T-helper 9 cell (primary cell): ENCODE measurements around the gene MTOR.
"Not testable (repeated sequence)": the region's sequence is repeated elsewhere in the genome, so short reads cannot be mapped to it uniquely, and the experiment has no call there.

Experiments
- DNase-seq: peaks from one replicate; pipeline ENCODE4 v3.0.0-alpha.2; 2020

MTOR gene

DNA sequence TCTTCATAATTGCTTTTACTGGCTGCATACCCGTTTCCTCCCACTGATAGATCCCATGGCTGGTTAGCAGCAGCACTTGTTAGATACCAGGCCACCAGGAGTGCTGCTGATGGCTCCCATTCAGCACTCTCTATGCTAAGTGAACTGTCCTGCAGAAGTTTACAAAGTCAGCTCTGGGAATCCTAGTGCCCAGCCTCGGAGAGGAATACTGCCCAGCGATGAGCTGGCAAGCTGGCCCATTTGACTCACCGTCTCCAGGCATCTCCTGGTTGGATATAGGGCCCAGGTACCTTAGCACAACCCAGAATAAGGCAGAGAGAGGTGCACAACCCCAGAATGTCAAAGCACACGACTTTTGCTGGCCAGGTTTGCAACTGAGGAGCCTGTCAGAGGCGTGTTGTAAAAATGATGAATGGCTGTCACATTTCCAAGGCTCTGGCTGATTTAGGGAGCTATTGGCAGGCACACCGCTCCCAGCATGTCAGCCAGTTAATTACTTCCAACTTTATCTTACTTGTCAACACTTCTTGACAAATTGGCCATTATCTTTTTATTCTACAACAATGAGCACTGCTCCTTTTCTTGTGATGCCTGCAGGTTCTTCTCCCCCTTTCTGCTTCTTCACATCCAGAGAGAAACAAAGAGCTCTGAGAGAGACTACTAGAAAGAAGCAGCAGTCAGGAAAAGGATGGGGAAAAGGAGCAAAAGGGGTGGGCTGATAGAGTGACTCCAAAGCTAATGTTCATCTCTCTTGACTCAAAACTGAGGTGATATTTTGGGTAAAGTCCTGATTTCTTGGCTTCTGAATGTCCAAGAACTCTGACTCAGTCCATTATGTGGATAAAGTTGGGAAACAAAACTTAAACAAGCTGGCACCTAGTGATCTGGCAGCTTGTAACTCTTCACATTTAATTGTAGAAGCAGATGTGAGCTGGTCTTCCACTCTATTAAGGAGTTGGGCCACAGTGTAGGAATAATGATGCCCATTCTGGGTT lies 84.0 kb downstream of the MTOR start:
- no peak for DNase-seq

DNA sequence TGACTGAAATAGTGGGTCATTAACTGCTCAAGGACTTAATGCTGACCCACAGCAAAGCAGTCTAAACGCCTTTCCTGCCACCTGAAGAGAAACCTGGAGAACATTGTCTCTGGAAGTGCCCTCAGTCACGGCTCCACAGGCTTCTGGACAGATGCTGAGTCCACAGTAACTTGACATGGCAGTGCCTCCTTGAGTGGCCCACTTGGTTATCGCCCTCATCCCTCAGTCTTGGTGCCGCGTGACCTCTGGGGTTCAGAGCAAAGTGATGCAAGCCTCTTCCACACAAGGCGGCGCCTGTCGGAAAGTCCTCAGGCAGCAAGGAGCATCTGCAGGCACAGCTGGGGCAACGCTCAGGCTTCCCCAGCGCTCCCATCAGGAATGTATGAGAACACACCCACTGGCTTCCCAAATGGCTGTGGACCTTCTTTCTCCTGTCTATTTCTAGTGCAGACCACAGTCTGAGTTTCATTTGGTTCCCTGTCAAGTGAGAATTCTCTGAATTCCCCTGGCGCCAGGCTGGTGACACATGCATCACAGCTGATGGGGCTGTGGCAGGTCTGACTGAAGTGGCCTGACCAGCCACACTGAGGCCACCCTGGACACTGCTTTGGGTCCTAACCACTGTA lies 86.2 kb downstream of the MTOR start:
- no peak for DNase-seq

DNA sequence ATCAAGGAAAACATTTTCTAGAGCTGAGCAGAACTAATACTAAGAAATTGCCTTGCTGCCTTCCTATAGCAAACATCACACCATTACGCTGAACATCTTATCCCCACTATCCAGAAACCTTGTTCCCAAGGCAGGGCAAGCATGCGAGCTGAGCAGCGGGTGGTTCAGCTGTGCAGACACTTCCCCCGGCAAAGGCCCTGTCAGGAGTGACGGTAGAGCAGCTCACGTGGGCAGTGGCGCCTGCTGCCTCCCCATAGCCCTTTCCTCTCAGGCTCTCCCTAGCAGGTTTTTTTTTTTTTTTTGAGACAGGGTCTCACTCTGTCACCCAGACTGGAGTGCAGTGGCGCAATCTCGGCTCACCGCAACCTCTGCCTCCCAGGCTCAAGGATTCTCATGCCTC lies 86.9 kb downstream of the MTOR start:
- no peak for DNase-seq

DNA sequence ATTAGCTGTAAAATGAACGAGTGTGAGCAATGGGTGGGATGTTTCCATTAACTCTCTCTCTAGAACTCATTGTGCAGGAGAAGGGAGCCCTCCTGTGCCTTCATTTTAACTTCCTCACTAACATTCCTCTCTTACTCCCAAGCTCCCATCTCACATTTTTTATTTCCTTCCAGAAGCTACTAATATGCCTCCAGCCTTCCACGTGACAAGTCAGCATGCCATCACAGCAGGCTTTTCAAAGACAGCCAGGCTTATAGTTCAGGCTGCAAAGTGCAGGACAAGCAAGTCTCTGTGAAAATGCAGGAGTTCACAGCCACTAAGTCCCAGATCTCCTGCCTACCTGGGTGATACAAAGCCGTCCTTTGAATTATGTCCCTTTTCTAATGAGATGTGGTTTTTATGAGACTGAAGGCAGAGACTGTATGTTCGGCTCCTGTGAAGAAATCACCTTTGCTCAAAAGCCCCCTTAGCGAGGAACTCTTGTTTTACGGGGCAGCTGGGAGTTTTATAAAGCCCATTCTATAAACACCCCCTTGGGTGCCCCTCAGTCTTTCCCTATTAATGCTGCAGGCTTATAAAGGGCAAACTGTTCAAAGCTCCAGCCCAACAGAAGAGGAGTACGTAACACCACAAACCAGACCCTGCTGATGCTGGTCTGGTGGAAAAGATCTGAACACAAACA lies 87.9 kb downstream of the MTOR start:
- no peak for DNase-seq

DNA sequence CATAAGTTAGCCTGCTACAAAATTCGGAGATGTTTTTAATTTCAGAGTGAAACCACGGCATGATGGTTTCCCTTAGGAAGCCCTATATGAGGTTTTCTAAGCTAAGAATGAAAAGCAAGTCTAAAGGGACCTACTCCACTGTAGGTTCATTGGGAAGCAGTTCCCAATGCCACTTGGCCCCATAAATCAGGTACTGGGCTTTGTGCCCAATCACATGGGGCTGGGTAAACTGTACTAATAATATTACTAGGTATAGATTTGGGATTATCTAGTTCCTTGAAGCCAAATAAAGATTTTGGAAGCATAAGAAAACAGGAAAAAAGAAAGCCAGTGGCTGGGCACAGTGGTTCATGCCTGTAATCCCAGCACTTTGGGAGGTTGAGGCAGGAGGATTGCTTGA lies 92.2 kb downstream of the MTOR start:
- no peak for DNase-seq

DNA sequence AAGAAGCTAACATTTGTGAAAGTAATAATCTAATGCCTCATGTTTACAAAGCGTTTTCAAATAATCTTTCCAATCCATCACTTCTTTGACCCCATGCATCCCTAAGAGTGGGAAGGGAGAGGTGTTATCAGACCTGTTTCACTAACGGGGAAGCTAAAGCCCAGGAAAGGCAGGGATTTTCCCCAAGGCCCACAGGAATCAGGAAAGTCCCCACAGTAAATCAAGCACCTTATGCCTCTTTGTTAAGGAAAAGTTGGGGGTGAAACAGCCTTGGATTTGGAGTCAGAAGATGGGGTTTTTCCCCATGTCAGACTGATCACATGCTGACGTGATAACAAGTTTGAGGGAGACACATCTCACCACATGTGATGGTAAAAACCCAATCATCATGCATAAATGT lies 93.1 kb downstream of the MTOR start:
- DNase-seq: no peak

DNA sequence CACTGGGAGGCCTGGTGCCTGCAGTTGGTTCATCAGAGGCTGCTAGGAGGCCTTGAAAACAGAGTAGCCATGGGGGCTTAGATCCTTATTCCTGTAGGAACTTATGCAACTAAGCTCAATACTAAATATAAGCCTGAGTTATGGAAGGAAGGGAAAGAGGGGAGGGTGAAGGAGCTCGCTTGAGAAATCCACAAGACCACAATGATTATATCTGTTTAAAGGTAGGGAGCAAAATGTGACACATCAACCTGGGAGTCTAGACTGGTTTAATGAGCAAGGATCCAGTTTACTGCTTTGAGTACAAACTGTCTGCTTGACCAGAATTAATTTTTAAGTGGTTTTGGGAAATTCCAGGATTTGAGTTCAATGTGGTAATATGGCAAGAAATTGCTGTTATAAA lies 93.6 kb downstream of the MTOR start:
- DNase-seq: no peak

DNA sequence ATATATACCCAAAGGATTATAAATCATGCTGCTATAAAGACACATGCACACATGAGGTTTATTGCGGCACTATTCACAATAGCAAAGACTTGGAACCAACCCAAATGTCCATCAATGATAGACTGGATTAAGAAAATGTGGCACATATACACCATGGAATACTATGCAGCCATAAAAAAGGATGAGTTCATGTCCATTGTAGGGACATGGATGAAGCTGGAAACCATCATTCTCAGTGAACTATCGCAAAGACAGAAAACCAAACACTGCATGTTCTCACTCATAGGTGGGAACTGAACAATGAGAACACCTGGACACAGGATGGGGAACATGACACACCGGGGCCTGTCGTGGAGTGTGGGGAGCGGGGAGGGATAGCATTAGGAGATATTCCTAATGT lies 95.6 kb downstream of the MTOR start:
- not testable (repeated sequence) for DNase-seq

DNA sequence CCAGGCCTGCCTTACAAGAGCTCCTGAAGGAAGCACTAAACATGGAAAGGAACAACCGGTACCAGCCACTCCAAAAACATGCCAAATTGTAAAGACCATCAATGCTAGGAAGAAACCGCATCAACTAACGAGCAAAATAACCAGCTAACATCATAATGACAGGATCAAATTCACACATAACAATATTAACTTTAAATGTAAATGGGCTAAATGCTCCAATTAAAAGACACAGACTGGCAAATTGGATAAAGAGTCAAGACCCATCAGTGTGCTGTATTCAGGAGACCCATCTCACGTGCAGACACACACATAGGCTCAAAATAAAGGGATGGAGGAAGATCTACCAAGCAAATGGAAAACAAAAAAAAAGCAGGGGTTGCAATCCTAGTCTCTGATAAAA lies 99.6 kb downstream of the MTOR start:
- DNase-seq: not testable (repeated sequence)

DNA sequence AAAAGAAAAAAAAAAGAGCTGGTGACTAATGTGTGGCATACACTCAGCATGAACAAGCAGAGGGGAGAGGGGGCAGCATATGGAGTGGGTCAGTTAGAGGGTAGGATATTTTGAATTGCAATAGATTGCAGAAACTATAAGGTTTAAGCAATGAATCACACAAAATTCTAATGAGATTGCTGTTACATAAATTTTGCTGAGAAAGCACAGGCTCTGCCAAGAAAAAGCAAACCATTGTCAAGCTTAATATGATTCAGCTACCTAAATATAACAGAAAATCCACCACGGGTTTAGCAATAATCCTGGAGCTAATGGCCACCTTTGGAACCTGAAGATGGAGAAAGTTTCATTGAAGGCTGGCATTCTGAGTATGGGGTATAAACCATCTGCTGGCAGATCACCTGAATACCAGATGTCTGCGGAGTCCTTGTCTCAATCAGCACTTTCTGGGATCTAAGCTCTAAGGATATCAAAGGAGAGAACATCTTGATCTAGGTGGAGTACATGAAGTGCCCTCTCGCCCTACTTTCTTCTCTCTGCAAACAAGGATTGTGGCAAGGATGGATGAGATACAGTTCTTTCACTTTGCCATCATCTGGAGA lies 103.5 kb downstream of the MTOR start:
- DNase-seq: no peak

DNA sequence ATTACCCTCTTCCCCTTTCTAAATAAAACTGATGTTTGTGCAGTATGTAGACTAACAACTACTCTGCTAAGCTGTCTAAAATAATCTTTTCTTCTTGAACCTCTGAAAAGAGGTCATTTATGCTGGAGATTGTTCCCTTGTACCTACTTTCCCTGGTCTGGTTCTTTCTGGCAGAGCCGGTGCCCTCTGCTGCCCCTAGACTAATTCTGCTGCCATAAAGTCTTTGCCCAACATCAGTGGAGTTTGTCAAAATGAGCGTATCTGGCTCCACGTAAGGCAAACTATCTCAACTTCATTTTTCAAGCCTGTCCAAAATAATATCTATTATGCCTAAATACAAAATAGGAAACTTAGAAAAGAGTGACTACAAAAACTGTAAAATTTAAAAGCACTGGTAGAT lies 104.1 kb downstream of the MTOR start:
- no peak for DNase-seq

DNA sequence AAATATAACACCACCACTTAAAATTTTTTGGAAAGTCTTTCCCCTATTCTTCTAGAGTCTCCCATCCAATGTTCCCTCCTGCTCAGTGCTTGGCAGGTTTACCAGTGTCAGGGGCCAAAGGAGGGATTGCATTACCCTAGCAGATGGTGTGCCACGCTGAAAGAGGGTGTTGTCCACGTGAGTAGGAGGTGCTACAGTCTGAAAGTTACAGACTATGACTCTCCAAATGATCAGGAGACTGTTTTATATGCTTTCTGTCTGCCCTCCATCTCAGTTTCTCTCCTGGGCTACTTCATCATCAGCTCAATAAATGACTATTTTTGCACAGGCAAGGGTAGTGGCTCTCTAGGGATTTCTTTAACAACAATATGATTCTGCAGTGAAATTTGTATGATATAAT lies 104.5 kb downstream of the MTOR start:
- DNase-seq: no peak

DNA sequence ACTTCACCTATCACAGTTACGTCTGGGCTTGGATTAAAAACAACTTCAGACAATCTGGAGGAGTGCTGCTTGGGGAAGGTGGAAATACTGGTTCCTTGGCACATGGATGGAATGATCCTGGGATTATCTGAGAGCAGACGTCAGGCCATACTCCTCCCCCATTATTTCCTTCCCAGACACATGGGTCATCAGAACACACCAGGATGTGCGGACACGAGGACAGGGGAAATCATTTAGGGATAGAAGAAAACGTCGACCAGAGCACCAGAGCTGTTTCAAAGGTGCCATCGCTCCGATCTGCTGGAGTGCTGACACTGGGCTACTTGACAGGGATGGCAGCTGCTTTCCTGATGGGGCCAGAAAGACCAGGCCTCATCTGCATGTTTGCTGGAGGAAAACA lies 105.0 kb downstream of the MTOR start:
- DNase-seq: no peak

DNA sequence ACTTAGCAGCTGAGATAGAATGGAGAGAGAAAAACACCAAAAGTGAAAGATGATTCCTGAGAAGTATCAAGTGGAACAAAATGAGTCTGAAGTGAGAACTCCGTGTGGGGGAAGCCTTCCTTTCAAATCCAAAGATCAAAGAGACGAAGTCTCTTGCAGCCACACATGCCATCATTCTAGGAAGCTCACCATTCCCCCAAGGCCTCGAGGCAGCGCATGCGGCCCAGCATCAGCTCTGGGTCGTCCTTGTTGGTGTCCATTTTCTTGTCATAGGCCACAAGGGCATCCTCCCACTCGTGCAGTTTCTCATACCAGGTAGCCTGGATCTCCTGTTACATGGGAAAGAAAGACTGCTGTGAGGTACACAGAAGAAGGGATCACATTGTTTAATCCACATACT lies 105.4 kb downstream of the MTOR start:
- DNase-seq: no peak

DNA sequence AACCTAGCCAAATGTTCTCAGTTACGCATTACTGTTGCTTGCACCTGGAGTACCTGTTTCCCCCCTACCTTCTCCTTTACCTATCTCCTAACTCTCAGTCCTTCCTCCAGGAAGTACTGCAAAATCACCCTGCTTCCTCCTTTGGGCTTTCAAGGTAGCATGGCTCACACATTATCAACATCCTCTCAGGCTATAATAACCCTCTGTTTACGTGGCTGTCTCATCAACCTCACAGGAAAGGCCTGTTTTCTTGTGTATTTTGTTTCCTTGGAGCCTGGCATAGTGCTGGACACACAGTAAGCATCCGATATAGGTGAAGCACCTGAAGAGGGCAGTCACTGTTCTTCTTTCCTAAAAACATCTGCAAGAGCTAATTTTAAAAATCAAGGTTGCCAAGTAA lies 105.9 kb downstream of the MTOR start:
- no peak for DNase-seq

DNA sequence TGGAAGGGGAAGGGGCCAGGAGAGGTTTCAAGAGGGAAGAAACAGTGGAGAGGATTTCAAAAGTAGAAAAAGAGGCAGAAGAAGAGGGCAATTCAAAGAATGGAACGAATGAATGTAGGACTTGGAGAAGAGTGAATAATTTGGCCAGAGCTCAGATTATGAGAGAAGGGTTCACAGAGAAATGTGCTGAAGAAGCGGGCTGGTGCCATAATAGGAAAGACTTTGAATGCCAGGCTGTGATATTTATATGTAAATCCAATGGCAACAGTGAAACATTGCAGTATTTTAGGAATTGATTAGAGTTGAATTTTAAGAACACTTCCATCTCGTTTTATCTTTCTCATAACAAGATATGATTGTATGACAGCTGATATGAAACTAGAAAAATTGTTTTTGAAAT lies 109.2 kb downstream of the MTOR start:
- no peak for DNase-seq

DNA sequence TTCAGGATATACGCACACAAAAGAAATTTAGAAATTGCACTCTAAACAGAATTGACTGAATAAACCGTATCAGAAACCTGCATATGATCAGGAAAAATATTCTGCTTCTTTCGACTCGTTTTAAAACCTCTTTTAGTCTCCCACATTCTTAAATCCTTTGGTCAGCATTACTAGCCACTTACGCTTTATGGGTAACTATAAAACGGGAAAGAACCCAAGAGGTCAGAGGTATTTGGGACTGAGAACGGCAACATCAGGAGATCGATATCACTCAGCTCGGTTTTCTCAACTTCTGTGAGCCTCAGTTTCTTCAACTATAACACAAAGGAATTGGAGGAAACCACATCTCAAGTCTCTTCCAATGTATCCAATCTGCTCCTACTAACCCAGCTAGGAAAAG lies 109.6 kb downstream of the MTOR start:
- DNase-seq: no peak

DNA sequence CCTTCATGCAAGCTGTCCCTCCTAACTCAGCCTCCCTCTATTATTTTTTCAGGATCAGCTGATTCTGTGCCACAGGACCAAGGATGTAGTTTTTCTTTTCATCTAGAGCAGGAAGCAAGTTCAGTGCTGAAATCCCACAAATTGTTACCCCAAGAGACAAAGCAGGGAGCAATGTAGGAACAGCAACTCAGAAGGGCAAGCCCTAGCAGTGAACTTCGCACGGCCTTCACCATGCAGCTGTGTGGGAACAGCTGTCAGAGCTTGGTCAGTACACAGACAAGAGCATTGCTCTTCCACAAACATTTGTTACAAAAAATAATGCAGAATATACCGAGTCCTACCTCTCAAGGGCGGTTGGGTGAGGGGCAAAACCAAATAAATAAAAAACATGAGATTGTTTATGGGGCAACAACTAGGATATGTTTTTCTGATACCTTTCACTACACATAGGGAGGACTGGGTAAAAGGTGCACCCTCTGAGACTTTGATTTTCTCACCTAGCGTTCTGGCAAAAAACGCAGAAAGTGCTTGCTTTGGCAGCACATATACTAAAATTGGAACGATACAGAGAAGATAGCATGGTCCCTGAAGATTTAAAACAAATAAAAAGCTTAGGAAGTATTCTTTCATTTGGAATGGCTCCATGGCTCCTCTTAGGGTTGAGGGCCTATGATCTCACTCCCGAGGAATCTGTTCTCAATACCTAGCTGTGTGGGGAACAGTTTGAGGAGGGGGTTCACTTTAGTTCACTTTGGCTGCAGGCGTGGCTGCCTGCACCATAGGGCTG lies 110.3 kb downstream of the MTOR start:
- DNase-seq: no peak

DNA sequence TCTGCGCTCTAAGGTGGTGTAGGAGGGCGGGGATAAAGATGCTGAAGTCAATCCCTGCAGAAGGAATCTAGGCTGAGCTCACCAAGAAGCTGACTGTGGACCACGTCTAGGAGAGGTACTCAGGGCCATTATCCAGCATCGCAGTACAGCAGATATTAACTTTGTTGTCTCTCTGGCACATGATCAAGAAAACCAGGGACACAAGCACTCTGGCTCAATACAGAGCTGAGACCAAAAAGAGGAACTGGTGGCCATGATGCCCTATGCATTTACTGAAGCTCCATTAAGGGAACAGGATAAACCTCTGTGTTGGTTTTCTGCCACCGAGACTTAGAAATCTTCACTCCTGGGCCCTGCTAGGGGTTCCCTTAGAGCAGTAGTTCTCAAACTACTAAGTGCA lies 111.2 kb downstream of the MTOR start:
- DNase-seq: no peak

DNA sequence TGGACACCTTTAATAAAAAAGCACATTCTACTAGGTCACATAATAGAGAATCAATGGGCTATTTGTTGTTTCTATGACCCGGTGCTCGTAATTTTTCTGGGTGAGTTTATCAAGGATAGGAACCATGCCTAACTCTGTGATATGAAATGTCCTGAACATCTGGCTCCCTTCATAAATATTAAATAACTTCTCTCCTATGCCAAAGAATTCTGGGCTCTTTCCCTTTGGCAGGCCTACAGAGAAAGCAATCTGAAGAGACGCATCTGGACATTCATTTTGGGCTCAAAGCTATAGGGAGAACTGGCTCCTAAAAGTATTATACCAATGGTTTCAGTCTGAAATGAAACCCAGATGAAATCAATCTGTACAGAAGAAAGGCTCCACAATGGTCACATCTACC lies 112.0 kb downstream of the MTOR start:
- DNase-seq: no peak

DNA sequence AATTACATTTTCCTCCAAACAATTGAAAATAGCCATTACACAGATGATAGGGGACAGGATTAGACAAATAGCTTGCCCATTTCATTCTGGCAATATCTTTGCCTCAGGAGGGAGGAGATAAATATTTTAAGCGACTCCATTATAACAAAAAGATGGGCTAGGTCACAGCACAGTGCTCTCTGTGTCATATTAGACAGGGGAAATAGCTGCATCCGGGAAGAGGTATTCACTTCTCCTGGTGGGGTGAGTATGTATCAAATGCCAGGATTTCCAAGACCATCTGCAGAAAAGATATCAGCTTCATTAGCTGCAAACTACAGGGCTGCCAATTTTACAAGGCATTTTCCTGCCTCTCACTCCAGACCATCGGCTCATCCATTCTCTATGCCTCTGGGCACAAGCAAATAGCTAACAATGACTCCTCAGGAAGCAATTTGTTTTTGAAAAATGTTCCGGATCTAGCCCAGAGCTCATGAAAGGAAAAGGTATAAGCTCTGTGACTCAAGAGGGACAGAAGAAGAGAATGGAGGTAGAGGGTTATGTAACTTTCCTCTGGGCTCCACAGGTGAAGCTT lies 115.1 kb downstream of the MTOR start:
- DNase-seq: no peak

DNA sequence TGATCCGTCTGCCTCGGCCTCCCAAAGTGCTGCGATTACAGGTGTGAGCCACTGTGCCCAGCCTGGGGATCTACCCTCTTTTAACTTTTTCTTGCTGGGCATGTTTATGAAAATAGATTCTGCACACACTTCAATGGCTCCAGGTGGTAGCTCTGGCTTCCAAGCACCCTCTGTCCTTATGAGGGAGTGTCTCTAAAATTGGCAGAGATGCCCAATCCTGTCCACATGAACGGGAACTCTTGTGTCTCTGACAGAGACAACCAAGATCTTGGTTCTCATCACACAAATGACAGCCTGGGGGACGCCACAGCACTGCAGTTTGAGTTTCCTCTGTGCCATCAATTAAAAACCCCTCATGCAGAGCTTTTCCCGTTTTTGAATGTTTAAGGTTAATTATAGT lies 116.6 kb downstream of the MTOR start:
- DNase-seq: no peak
